GM23248 (cell line): Measurements from ENCODE around the gene STARD13. TPM values are rescaled to one million over a fixed set of nuclear protein-coding genes. Genes with fewer than 3 reads are reported as not detected.

ENCODE experiments used
- DNase-seq: peaks from one replicate; pipeline ENCODE4 v3.0.0-alpha.2; 2015
- H2AFZ ChIP-seq: fragments of 200-600 bp; sonication (generic); 2 replicates; pipeline ENCODE4 v1.6.1; 2016; ENCODE audit warnings: antibody characterized with exemption
- H3F3A ChIP-seq: fragments of 200-600 bp; sonication (generic); 2 replicates; pipeline ENCODE4 v1.6.1; 2016; ENCODE audit warnings: mild to moderate bottlenecking, antibody characterized with exemption, mixed run types; ENCODE audit not compliant: insufficient read depth
- H3K27ac ChIP-seq: fragments of 200-600 bp; sonication (generic); 2 replicates; pipeline ENCODE4 v1.5.1; 2016; ENCODE audit warnings: mild to moderate bottlenecking
- H3K27me3 ChIP-seq: fragments of 200-600 bp; sonication (generic); replicated peaks from 2 replicates; pipeline ENCODE4 v1.6.1; 2016; ENCODE audit warnings: mild to moderate bottlenecking; ENCODE audit not compliant: insufficient read depth
- H3K36me3 ChIP-seq: fragments of 200-600 bp; sonication (generic); 2 replicates; pipeline ENCODE4 v1.6.1; 2016; ENCODE audit warnings: low read depth, mild to moderate bottlenecking
- H3K4me1 ChIP-seq: fragments of 200-600 bp; sonication (generic); 2 replicates; pipeline ENCODE4 v1.6.1; 2016; ENCODE audit warnings: mild to moderate bottlenecking; ENCODE audit not compliant: insufficient read depth
- H3K4me2 ChIP-seq: fragments of 200-600 bp; sonication (generic); one replicate; pipeline ENCODE4 v1.6.1; 2016; ENCODE audit warnings: mild to moderate bottlenecking; ENCODE audit not compliant: unreplicated experiment
- H3K4me3 ChIP-seq: fragments of 200-600 bp; sonication (generic); 2 replicates; pipeline ENCODE4 v1.5.1; 2016; ENCODE audit warnings: mild to moderate bottlenecking
- H3K79me2 ChIP-seq: fragments of 200-600 bp; sonication (generic); 2 replicates; pipeline ENCODE4 v1.6.1; 2016; ENCODE audit warnings: mild to moderate bottlenecking; ENCODE audit not compliant: insufficient read depth
- H3K9ac ChIP-seq: fragments of 200-600 bp; sonication (generic); 2 replicates; pipeline ENCODE4 v1.6.1; 2016; ENCODE audit warnings: mild to moderate bottlenecking
- H3K9me2 ChIP-seq: fragments of 200-600 bp; sonication (generic); 2 replicates; pipeline ENCODE4 v1.6.1; 2016; ENCODE audit warnings: mixed run types, mild to moderate bottlenecking, moderate library complexity; ENCODE audit not compliant: insufficient read depth
- H3K9me3 ChIP-seq: fragments of 200-600 bp; sonication (generic); one replicate; pipeline ENCODE4 v1.6.1; 2017; ENCODE audit warnings: low read depth
- H4K20me1 ChIP-seq: fragments of 200-600 bp; sonication (generic); 2 replicates; pipeline ENCODE4 v1.6.0; 2016; ENCODE audit not compliant: insufficient read depth
- EZH2 ChIP-seq: fragments of 200-600 bp; sonication (generic); IDR thresholded peaks from 2 replicates; pipeline ENCODE4 v1.6.1; 2018; ENCODE audit warnings: antibody characterized with exemption, mild to moderate bottlenecking; ENCODE audit not compliant: insufficient read depth, poor library complexity, severe bottlenecking
- EZH2phosphoT487 ChIP-seq: fragments of 200-600 bp; sonication (generic); IDR thresholded peaks from 2 replicates; pipeline ENCODE4 v1.6.1; 2018; ENCODE audit warnings: antibody characterized with exemption, moderate library complexity, mild to moderate bottlenecking, low read depth; ENCODE audit not compliant: insufficient read depth
- WGBS, 2 experiments: methylation state at CpG; one replicate each; pipeline ENCODE4 v1.1.6; 2015 to 2017; ENCODE audit warnings: low lambda C conversion rate in 2 of 2, low coverage in 1 of 2; ENCODE audit errors: missing lambda C conversion rate in 2 of 2; 5-methylcytosine and 5-hydroxymethylcytosine counted together
- in situ Hi-C: fragments of 300-500 bp; cut with MboI; formaldehyde crosslinking; loops from 2 replicates; pipeline ENCODE4 v1.15.0; 2020
- polyA plus RNA-seq: library from polyadenylated mRNA; unstranded; fragments of >200 nt; fragmentation: Nextera tagmentation; extraction: Ambion mirVana; gene quantifications from 2 replicates; pipeline ENCODE4 v1.2.1, GENCODE V29; 2016
- total RNA-seq: library from RNA; depleted of rRNA; stranded (reverse); fragments of >200 nt; shearing (Covaris generic); gene quantifications from 2 replicates; pipeline ENCODE4 v1.2.3, GENCODE V29; 2014

Gene STARD13
- total and polyA plus RNA-seq, 2 experiments from 2014 or later = 13.8 to 16.6 TPM

- H3K9ac ChIP-seq = no peak overlapping the region
- TF ChIP-seq EZH2phosphoT487 (no peak), EZH2 (no peak)
- H3K9me3 ChIP-seq = no peaks in the 10 kb centered on the region
- no peak overlapping the region for H3K4me2 ChIP-seq
- H3K4me3 ChIP-seq = no peak overlapping the region
- no peak for DNase-seq
- peaks cover 38% of the 10 kb centered on the region for H3K4me1 ChIP-seq
- H3K27me3 ChIP-seq = no peaks in the 10 kb centered on the region
- in situ Hi-C loops = no loop called here
- no peaks in the 10 kb centered on the region for H3K9me2 ChIP-seq
- peaks cover 55% of the 10 kb centered on the region for H3F3A ChIP-seq
- H4K20me1 ChIP-seq = no peaks in the 10 kb centered on the region
- 80 to 86% methylated on average over 7 of the region's 7 CpGs for WGBS, 2 experiments
- H3K36me3 ChIP-seq = peaks cover 36% of the 10 kb centered on the region
- H3K79me2 ChIP-seq = no peaks in the 10 kb centered on the region
- H2AFZ ChIP-seq = no peak overlapping the region
- H3K27ac ChIP-seq = no peak overlapping the region
These were observed 178.7 kb downstream of the STARD13 start for GRCh38 chr13:33106656-33107360.

DNA sequence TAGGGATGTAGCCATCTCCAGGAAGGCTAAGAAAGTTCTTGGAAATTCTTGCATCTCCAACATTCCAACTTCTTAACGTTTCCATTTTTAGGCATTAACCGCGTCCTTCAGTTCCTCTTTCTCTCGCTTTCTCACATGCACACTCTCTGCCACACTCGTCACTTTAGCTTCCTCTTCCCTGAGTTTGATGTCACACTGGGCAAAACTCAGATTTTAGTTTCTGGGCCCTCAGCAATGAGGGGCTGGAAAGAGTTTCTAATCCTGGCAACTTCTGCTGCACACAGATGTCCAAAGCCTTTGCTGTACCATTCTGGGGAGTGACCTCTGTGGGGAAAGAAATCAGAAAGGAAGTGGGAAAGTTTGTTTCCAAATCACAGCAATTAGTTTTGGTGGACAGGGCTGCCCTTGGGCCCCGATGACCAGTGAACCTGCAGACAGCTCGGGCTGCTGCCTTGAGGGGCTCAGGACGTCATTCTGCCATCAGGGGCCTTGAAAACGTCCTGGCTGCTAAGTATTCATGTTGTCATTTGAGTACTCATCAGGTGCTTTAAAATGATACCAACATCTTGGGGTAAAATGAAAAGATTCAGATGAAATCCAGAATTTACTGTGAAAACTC is 180.1 kb downstream of the STARD13 start:
- Histone ChIP-seq H3K4me3 (no peak overlapping the region), H2AFZ (no peak overlapping the region), H3F3A (peaks cover 52% of the 10 kb centered on the region), H3K4me1 (peaks cover 25% of the 10 kb centered on the region), H3K9me3 (no peaks in the 10 kb centered on the region), H3K9ac (no peak overlapping the region), H4K20me1 (no peaks in the 10 kb centered on the region), H3K27me3 (no peaks in the 10 kb centered on the region), H3K36me3 (peaks cover 36% of the 10 kb centered on the region), H3K79me2 (no peaks in the 10 kb centered on the region), H3K27ac (no peak overlapping the region), H3K4me2 (no peak overlapping the region), H3K9me2 (no peaks in the 10 kb centered on the region)
- TF ChIP-seq EZH2 = no peak
- no peak for TF ChIP-seq EZH2phosphoT487
- WGBS, 2 experiments = 90 to 91% methylated on average over 9 of the region's 9 CpGs
- DNase-seq = no peak
- in situ Hi-C loops = no loop called here

GRCh38 chr13:33103457-33103856 is 182.1 kb downstream of the STARD13 start:
- peaks cover 34% of the 10 kb centered on the region for H3F3A ChIP-seq
- no peak overlapping the region for H3K4me3 ChIP-seq
- no peak overlapping the region for H3K9ac ChIP-seq
- WGBS, 2 experiments = 95 to 99% methylated on average over 4 of the region's 4 CpGs
- no peaks in the 10 kb centered on the region for H3K9me2 ChIP-seq
- H3K4me1 ChIP-seq = peaks cover 4% of the 10 kb centered on the region
- H4K20me1 ChIP-seq = no peaks in the 10 kb centered on the region
- H2AFZ ChIP-seq = no peak overlapping the region
- no peak for DNase-seq
- no peak overlapping the region for H3K27ac ChIP-seq
- in situ Hi-C loops = no loop called here
- H3K9me3 ChIP-seq = no peaks in the 10 kb centered on the region
- no peaks in the 10 kb centered on the region for H3K27me3 ChIP-seq
- TF ChIP-seq EZH2 = no peak
- no peak for TF ChIP-seq EZH2phosphoT487
- peaks cover 33% of the 10 kb centered on the region for H3K36me3 ChIP-seq
- H3K79me2 ChIP-seq = no peaks in the 10 kb centered on the region
- no peak overlapping the region for H3K4me2 ChIP-seq

DNA sequence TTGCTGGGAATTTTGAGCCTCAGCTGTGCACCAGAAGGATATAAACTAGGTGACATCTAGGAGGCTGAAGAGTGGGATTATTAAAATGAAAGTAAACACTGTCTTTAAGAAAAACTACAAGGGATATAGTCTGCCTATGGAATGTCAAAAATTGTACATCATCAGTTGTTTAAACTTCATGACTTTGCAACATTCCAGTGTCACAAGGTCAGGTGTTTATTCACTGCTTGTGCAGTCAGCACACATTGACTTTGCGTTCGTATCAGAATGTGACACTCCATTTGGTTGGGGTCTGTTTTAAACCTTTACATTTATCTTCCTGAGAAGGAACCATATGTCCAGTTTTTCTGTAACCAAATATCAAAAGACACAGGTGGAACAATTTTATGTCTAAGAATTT is 183.7 kb downstream of the STARD13 start:
- Histone ChIP-seq H4K20me1 (no peaks in the 10 kb centered on the region), H3K4me3 (no peak overlapping the region), H3K9ac (no peak overlapping the region), H3K4me1 (no peaks in the 10 kb centered on the region), H2AFZ (no peak overlapping the region), H3K4me2 (no peak overlapping the region), H3K79me2 (no peaks in the 10 kb centered on the region), H3K9me2 (no peaks in the 10 kb centered on the region), H3K27ac (no peak overlapping the region), H3K9me3 (no peaks in the 10 kb centered on the region), H3K27me3 (no peaks in the 10 kb centered on the region), H3F3A (peaks cover 34% of the 10 kb centered on the region), H3K36me3 (peaks cover 29% of the 10 kb centered on the region)
- WGBS, 2 experiments = 97 to 100% methylated on average over 2 of the region's 2 CpGs
- no peak for DNase-seq
- TF ChIP-seq EZH2 (no peak), EZH2phosphoT487 (no peak)
- in situ Hi-C loops = no loop called here
